Lower leg skin (tissue), 4 donors: ENCODE measurements around the gene STAT4. TPM values are rescaled to one million over a fixed set of nuclear protein-coding genes. Genes with fewer than 3 reads are reported as not detected.

ENCODE experiments used
- DNase-seq, 2 donors: peaks; one replicate each; pipeline ENCODE4 v3.0.0-alpha.2; 2019; ENCODE audit warnings: low spot score in 2 of 2
- H3K4me3 ChIP-seq: fragments of 200-600 bp; sonication (generic); 2 replicates; pipeline ENCODE4 v1.5.1; 2017; ENCODE audit warnings: mild to moderate bottlenecking, low read depth; ENCODE audit not compliant: poor library complexity, severe bottlenecking
- CTCF ChIP-seq, 3 donors: fragments of 450-650 bp; IDR thresholded peaks; one replicate each; pipeline ENCODE4 v1.5.1; 2016; ENCODE audit warnings: antibody characterized with exemption in 3 of 3, mild to moderate bottlenecking in 3 of 3, moderate library complexity in 2 of 3
- POLR2A ChIP-seq, 2 donors: fragments of 450-650 bp; IDR thresholded peaks; one replicate each; pipeline ENCODE4 v1.6.1; 2016 to 2017; ENCODE audit warnings: antibody characterized with exemption in 2 of 2, mild to moderate bottlenecking in 1 of 2, moderate library complexity in 1 of 2
- WGBS, 2 donors: methylation state at CpG; one replicate each; pipeline ENCODE4 v1.1.5; 2018; 5-methylcytosine and 5-hydroxymethylcytosine counted together
- intact Hi-C: fragments of 100-400 bp; cut with DNase I; formaldehyde crosslinking; loops from one replicate; pipeline ENCODE4 v1.15.0; 2023; ENCODE audit warnings: low total_unique reads
- total RNA-seq, 4 donors: library from RNA; depleted of rRNA; stranded (reverse); fragments of >200 nt; gene quantifications; one replicate each; pipeline ENCODE4 v1.1.0, GENCODE V29; 2016

STAT4 gene
- total RNA-seq, 4 donors from 2014 or later = 0.46 to 4.3 (median 1.3) TPM

GRCh38 chr2:191143791-191144190 is 7.0 kb downstream of the STAT4 start:
- WGBS, 2 donors = 89 to 93% methylated on average over 1 of the region's 1 CpG
- H3K4me3 ChIP-seq = no peak overlapping the region
- intact Hi-C loops = no loop called here
- no peak for TF ChIP-seq CTCF (IDR thresholded peaks at IDR 0.05)
- no peak for TF ChIP-seq POLR2A (IDR thresholded peaks at IDR 0.05)
- no peak for DNase-seq

GRCh38 chr2:191128911-191129304 is 21.9 kb downstream of the STAT4 start:
- 83 to 87% methylated on average over 2 of the region's 2 CpGs for WGBS, 2 donors
- DNase-seq = no peak
- intact Hi-C loops = no loop called here

GRCh38 chr2:191128172-191128910 is 22.5 kb downstream of the STAT4 start:
- 70% methylated on average over 8 of the region's 8 CpGs for WGBS, 2 donors
- intact Hi-C loops = no loop called here
- DNase-seq = no peak
- H3K4me3 ChIP-seq = no peak overlapping the region
- no peak for TF ChIP-seq POLR2A (IDR thresholded peaks at IDR 0.05)
- TF ChIP-seq CTCF (IDR thresholded peaks at IDR 0.05) = no peak

More at GRCh38 chr2:191128911-191129304, 21.9 kb downstream of the STAT4 start:
- TF ChIP-seq CTCF (IDR thresholded peaks at IDR 0.05) (no peak), POLR2A (IDR thresholded peaks at IDR 0.05) (no peak)
- no peak overlapping the region for H3K4me3 ChIP-seq

- intact Hi-C loops = no loop called here
- no peak for TF ChIP-seq POLR2A (IDR thresholded peaks at IDR 0.05)
- TF ChIP-seq CTCF (IDR thresholded peaks at IDR 0.05) = no peak
- no peak for DNase-seq
- WGBS, 2 donors = 88% methylated on average over 3 of the region's 3 CpGs
- H3K4me3 ChIP-seq = no peak overlapping the region
Measured at GRCh38 chr2:191127235-191127634, 23.6 kb downstream of the STAT4 start.

- H3K4me3 ChIP-seq = no peak overlapping the region
- intact Hi-C loops = no loop called here
- no peak for DNase-seq
- 78 to 81% methylated on average over 4 of the region's 4 CpGs for WGBS, 2 donors
- TF ChIP-seq CTCF (IDR thresholded peaks at IDR 0.05) (no peak), POLR2A (IDR thresholded peaks at IDR 0.05) (no peak)
Measured at GRCh38 chr2:191126386-191127085, 24.3 kb downstream of the STAT4 start.
